Skin of body (tissue), 2 donors: ENCODE results near the gene TCF7. TPM values are rescaled to one million over a fixed set of nuclear protein-coding genes. Genes with fewer than 3 reads are reported as not detected.

Experiments used
- DNase-seq: peaks from one replicate; lab custom pipeline; 2025; lab: John Stamatoyannopoulos, UW
- total RNA-seq: library from RNA; depleted of rRNA; stranded (reverse); fragments of >200 nt; gene quantifications from one replicate; pipeline ENCODE4 v1.2.3, GENCODE V29; 2014

The TCF7 gene
- total RNA-seq, 1 donor from 2014 or later, result 3.5 TPM

GRCh38 chr5:134113363-134113889, 1.1 kb upstream of the TCF7 start:
- no peak for DNase-seq

- no peak for DNase-seq
Measured at GRCh38 chr5:134114886-134115805, 665 bp downstream of the TCF7 start.

- DNase-seq, result no peak
Measured at GRCh38 chr5:134115806-134116175, 1.3 kb downstream of the TCF7 start.

GRCh38 chr5:134116286-134116685, 1.8 kb downstream of the TCF7 start:
- no peak for DNase-seq

- DNase-seq, result no peak
Measured at GRCh38 chr5:134116789-134117761, 2.6 kb downstream of the TCF7 start.

GRCh38 chr5:134118212-134118835, 3.8 kb downstream of the TCF7 start:
- no peak for DNase-seq

- DNase-seq, result no peak
Measured at GRCh38 chr5:134119720-134120119, 5.2 kb downstream of the TCF7 start.

- no peak for DNase-seq
Measured at GRCh38 chr5:134120386-134121138, 6.1 kb downstream of the TCF7 start.

- no peak for DNase-seq
Measured at GRCh38 chr5:134122530-134122929, 8.0 kb downstream of the TCF7 start.

GRCh38 chr5:134123360-134123759, 8.9 kb downstream of the TCF7 start:
- no peak for DNase-seq

GRCh38 chr5:134124289-134125038, 10.0 kb downstream of the TCF7 start:
- DNase-seq, result no peak

GRCh38 chr5:134125039-134126015, 10.8 kb downstream of the TCF7 start:
- DNase-seq, result no peak

- DNase-seq, result no peak
Measured at GRCh38 chr5:134127376-134127861, 12.9 kb downstream of the TCF7 start.

GRCh38 chr5:134127988-134128647, 13.6 kb downstream of the TCF7 start:
- DNase-seq, result no peak

- DNase-seq, result no peak
Measured at GRCh38 chr5:134128648-134128995, 14.1 kb downstream of the TCF7 start.

GRCh38 chr5:134129411-134130238, 15.1 kb downstream of the TCF7 start:
- DNase-seq, result no peak
